T47D (cell line): ENCODE results near the gene PTPRD.
"Not testable (repeated sequence)": the region's sequence is repeated elsewhere in the genome, so short reads cannot be mapped to it uniquely, and the experiment has no call there.

Experiments
- DNase-seq, 2 experiments: peaks; one replicate each; pipeline versions ENCODE4 v3.0.0 to v3.0.0-alpha.2; 2011 to 2012; ENCODE audit warnings: low read depth in 1 of 2, low spot score in 1 of 2
- JUND ChIP-seq: IDR thresholded peaks from 2 replicates; pipeline ENCODE4 v1.6.1; 2012; ENCODE audit warnings: low read depth
- in situ Hi-C: cut with HindIII; loops from 2 replicates; pipeline ENCODE4 v1.10.0; 2016; ENCODE audit warnings: low sequenced_read_pairs, low pct_unique_long_range_greater_than_20kb

The PTPRD gene

GRCh38 chr9:9041756-9042155 lies 1571.0 kb downstream of the PTPRD start:
- no peak for DNase-seq
- in situ Hi-C loops: no loop called here
- no peak for TF ChIP-seq JUND

GRCh38 chr9:9033022-9033421 lies 1579.8 kb downstream of the PTPRD start:
- no peak for DNase-seq
- in situ Hi-C loops: no loop called here
- no peak for TF ChIP-seq JUND

GRCh38 chr9:9016597-9016996 lies 1596.2 kb downstream of the PTPRD start:
- DNase-seq: no peak
- in situ Hi-C loops: no loop called here
- TF ChIP-seq JUND: no peak

- DNase-seq: no peak
- in situ Hi-C loops: no loop called here
- no peak for TF ChIP-seq JUND
These were observed 1608.0 kb downstream of the PTPRD start for GRCh38 chr9:9004810-9005209.

GRCh38 chr9:9002826-9003583 lies 1609.8 kb downstream of the PTPRD start:
- DNase-seq: peak; percentile 1 to 29
- TF ChIP-seq JUND: no peak
- in situ Hi-C loops: no loop called here

GRCh38 chr9:8980496-8981013 lies 1632.2 kb downstream of the PTPRD start:
- no peak for DNase-seq
- in situ Hi-C loops: no loop called here
- TF ChIP-seq JUND: no peak

- in situ Hi-C loops: no loop called here
- no peak for TF ChIP-seq JUND
- DNase-seq: no peak
These were observed 1634.5 kb downstream of the PTPRD start for GRCh38 chr9:8978334-8978733.

GRCh38 chr9:8968350-8968749 lies 1644.5 kb downstream of the PTPRD start:
- in situ Hi-C loops, DNase-seq: not testable (repeated sequence)

GRCh38 chr9:8963885-8964284 lies 1648.9 kb downstream of the PTPRD start:
- in situ Hi-C loops: no loop called here
- DNase-seq: no peak
- TF ChIP-seq JUND: no peak

- in situ Hi-C loops: no loop called here
- no peak for DNase-seq
- TF ChIP-seq JUND: no peak
These were observed 1650.7 kb downstream of the PTPRD start for GRCh38 chr9:8962084-8962483.

- no peak for DNase-seq
- in situ Hi-C loops: no loop called here
These were observed 1651.5 kb downstream of the PTPRD start for GRCh38 chr9:8961186-8961851.

GRCh38 chr9:8960254-8960653 lies 1652.5 kb downstream of the PTPRD start:
- in situ Hi-C loops: no loop called here
- DNase-seq: no peak
- no peak for TF ChIP-seq JUND

More at GRCh38 chr9:8961186-8961851, 1651.5 kb downstream of the PTPRD start:
- no peak for TF ChIP-seq JUND

GRCh38 chr9:8958358-8958757 lies 1654.4 kb downstream of the PTPRD start:
- in situ Hi-C loops: no loop called here
- no peak for DNase-seq
- no peak for TF ChIP-seq JUND

GRCh38 chr9:8955315-8955714 lies 1657.5 kb downstream of the PTPRD start:
- in situ Hi-C loops: no loop called here
- DNase-seq: no peak

More at GRCh38 chr9:8955315-8955714, 1657.5 kb downstream of the PTPRD start:
- TF ChIP-seq JUND: no peak
